ENCODE results near the gene GRHL1.

Gene GRHL1

DNA sequence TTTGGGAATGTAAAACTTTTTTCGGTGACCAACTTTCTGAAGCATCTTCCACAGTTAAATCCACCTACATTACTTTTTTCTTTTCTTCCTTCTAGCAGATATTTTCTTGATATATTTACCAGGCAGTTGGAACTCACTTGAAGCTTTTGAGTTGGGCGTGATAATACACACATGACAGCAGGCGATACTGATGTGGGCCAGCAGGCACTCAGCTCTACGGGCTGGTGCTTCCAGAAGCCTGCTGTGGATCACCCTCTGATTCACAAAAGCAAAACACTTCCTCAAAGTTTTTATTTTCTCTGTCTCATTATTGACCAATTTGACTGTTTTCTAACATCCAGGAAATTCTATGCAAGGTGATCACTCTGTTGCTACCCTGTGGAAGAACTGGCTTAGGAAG is 22.9 kb downstream of the GRHL1 start:
- no peak for DNase-seq

DNA sequence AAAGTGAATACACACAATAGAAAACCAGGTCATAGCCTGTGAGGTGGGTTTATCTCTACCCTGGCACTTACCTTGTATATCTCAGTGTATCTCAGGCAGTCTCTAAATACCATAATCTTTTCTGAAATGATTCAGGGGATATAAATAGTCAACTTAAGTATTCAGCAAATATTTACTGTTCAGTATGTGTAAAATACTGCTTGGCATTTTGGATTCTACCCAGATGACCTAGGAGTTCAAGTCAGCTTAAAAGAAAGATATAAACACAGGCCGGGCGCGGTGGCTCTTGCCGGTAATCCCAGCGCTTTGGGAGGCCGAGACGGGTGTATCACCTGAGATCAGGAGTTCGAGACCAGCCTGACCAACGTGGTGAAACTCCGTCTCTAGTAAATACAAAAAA is 23.8 kb downstream of the GRHL1 start:
- no peak for DNase-seq

DNA sequence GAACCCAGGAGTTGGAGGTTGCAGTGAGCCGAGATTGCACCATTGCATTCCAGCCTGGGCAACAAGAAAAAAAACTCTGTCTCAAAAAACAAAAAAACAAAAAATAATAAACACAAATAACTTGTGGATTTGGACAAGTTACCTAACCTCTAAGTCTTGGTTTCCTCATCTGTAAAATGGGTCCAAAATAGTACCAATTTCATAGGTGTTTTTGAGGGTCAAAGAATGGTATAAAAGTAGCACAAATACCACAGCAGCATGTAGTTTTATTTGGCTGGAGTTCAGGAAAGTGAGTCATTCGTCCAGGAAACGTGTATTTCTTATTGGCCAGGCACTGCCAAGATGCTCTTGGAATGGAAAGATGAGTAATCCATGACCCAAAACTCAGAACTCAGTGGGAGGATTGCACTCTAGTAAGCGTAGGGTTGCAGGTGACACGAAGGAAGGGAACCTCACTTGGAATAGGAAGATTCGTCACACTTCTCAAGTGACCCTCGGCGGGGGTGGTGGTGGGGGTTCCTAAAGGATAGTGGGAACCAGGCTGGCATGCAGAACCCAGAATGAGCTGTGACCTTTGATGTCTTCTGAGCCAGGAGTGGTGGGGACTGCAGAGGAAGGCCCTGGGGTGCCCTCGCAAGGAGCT is 24.4 kb downstream of the GRHL1 start:
- peak; percentile 40 for DNase-seq

DNA sequence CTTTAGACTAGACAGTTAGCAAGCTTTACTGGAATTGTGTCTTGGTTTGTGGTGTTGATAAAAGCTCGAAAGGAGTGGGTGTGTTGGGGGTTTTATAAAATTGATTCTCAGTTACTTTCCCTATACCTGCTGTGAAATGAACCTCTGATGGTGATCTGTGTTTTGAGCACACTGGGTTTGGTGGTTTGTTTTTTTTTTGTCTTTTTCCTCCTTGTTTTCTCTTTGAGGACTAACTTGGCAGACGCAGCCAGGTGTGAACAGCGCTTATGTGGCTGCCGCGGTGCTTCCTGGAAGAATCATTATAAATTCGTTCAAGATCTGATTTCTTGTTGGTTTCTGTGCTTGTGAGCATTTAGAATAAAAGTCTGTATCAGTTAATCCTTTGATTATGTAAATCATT is 28.5 kb downstream of the GRHL1 start:
- no peak for DNase-seq

DNA sequence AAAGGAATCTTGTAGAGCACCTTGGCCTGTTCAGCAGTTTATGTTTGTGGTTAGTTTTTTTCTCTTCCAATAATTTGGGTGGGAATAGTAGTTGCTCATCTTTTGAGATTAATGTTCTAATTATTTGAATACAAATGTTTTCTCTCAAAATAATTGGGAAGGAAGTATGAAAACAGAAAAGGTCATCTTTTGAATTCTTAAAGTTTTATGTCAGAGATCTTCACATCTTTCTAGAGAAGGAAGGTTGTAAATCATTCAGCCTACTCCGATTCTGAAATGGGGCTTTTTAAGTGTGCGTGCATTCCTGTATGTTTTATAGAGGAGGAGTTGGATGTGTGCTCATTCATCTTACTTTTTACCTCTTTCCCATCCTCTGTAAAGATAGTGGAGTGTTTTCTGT is 29.0 kb downstream of the GRHL1 start:
- DNase-seq, result no peak

- no peak for DNase-seq
Measured at GRCh38 chr2:9981655-9982054, 30.2 kb downstream of the GRHL1 start.

DNA sequence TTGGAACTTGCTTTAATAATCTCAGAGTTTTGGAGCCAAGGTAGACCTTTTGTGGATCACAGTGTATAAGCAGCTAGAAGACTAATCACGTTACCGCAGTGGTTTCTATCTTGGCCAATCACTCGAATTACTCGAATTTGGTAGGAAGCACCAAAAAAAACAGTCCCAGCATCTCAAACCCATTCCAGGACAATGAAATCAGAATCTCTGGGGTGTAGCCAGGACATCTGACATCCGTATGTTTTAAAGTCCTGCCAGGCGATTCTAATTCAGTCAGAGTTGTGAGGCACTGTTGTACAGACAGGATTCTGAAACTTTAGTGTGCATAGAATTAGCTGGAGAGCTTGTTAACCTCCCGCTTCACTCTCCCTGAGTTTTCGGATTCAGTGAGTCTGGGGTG is 30.8 kb downstream of the GRHL1 start:
- no peak for DNase-seq

GRCh38 chr2:9982891-9983290 is 31.4 kb downstream of the GRHL1 start:
- DNase-seq, result no peak

GRCh38 chr2:9983401-9984216 is 32.1 kb downstream of the GRHL1 start:
- DNase-seq, result no peak

GRCh38 chr2:9984217-9984739 is 32.8 kb downstream of the GRHL1 start:
- DNase-seq, result peak; percentile 16

GRCh38 chr2:9984871-9985480 is 33.5 kb downstream of the GRHL1 start:
- DNase-seq, result no peak

- no peak for DNase-seq
Measured at GRCh38 chr2:9985531-9986328, 34.2 kb downstream of the GRHL1 start.

- no peak for DNase-seq
Measured at GRCh38 chr2:9988320-9988719, 36.8 kb downstream of the GRHL1 start.

DNA sequence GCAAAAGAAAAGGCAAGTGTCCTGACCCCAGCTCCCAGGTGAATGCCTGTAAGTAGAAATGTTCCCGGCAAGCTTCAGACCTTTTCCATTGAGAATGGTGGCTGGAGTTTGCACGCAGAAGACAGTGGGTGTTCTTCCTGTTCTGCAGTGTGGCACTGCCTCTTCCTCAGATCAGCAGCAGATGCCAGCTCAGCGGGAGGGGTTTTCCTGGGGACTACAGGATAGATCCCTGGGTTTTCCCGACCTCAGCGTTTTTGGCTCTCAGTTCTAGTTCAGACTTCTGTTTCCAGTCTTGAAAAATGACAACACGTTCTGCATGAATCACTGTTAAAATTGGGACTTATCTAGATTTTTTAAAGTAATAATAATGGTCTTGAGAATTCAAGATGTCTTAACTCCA is 39.2 kb downstream of the GRHL1 start:
- DNase-seq, result peak; percentile 5

- DNase-seq, result no peak
Measured at GRCh38 chr2:9991221-9991620, 39.7 kb downstream of the GRHL1 start.

DNA sequence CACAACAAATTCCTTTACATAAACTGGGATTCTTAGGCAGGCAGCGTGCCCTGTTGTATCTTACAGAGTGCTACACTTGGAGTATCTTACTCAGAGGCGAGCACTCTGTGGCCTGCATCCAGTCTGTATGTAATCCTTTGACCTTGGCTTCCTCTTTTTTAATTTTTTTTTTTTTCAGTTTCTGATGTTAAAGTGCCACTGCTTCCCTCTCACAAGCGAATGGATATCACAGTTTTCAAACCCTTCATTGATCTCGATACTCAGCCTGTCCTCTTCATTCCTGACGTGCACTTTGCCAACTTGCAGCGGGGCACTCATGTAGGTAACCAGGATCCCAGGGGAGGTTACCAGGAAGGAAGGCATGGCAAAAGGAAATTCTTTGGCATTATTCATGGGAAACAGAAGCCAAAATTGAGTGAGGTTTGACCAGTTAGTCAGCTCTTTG is 40.4 kb downstream of the GRHL1 start:
- no peak for DNase-seq

- DNase-seq, result no peak
Measured at GRCh38 chr2:9992427-9993187, 41.1 kb downstream of the GRHL1 start.

GRCh38 chr2:9993488-9994165 is 42.1 kb downstream of the GRHL1 start:
- DNase-seq, result no peak

DNA sequence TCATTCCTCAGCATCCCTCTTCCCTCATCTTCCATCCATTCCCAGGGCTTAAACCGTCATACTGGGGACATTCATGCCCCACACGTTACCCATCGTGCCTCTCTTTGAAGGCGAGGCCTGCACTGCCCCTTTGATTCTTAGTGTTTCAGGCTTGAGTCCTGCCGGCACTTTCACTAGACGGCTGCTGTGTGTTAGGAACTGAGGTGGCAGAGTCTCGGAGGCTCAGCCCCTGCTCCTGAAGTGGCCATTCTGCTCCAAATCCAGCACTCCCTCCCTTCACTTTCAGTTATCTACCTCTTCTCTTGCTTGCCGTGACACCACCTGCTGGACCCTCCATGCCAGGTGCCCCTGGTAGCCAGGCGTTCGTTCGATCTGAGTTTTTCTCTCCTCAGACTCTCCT is 43.0 kb downstream of the GRHL1 start:
- no peak for DNase-seq

DNA sequence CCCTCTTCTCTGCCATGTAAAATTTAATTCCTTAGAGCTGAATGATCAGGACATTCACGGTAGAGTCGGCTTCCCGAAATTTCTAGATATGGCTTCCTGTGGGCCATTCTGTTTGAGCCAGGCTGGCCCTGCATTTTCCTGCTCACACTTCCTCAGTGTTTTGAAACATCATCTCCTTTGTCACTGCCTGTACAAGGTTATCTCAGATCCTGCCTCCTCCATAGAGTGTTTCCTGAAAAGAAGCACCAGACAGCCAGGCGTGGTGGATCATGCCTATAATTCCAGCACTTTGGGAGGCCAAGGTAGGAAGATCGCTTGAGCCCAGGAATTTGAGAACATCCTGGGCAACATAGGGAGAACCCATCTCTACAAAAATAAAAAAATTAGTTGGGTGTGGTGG is 43.6 kb downstream of the GRHL1 start:
- DNase-seq, result no peak

- no peak for DNase-seq
Measured at GRCh38 chr2:9996321-9996720, 44.8 kb downstream of the GRHL1 start.

DNA sequence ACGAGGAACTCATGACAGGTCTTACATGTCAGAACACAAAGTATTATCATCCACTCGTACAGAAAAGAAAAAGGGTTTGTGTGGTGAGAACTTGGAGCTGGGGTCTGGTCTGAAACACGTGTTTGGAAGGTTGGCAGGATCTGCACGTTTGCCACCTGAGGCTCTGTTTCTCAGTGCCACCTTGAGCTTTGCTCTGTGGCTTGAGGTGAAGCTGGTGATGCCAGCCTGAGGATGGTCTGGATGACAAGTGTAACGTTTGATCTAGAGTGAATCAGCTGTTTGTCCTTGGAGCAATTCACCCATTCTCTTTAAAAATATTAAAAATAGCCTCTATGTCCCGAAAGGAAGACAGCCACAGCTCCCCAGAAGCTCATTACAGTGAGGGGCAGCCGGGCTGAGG is 46.4 kb downstream of the GRHL1 start:
- no peak for DNase-seq

Measured in NCI-H446 treated with DMSO at 0.1 percent for 48 hours (cell line).